GM10266 (cell line): Measurements from ENCODE around the gene PRKAA1.
"Not testable (repeated sequence)": the region's sequence is repeated elsewhere in the genome, so short reads cannot be mapped to it uniquely, and the experiment has no call there.

Source experiments
- DNase-seq: peaks from one replicate; pipeline ENCODE4 v3.0.0; 2012; ENCODE audit errors: extremely low spot score
- CTCF ChIP-seq: IDR thresholded peaks from 2 replicates; pipeline ENCODE4 v1.5.1; 2012; ENCODE audit warnings: mild to moderate bottlenecking, low read depth; ENCODE audit not compliant: control insufficient read depth, insufficient read depth; ENCODE audit errors: missing control alignments

The PRKAA1 gene

DNA sequence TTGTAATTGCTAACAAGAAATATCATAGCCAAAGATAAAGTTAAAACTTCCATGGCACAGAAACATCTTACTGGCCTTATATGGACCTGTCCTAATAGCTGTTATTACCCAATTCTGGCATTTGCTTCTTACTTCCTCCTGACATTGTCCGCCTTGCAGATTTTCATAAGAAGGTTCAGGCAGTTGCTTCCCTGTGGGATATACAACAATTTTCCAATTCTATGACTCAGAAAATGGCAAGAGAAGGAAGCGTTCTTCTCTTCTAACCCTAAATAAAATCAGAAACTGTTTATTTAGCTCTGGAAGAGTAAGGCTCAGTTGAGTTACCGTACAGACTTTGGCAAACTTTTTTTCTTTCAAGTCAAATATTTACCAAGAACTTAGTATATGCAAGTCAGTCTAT is 1.7 kb downstream of the PRKAA1 start:
- no peak for TF ChIP-seq CTCF
- DNase-seq, result no peak

GRCh38 chr5:40794877-40795276 is 3.3 kb downstream of the PRKAA1 start:
- DNase-seq, result not testable (repeated sequence)

DNA sequence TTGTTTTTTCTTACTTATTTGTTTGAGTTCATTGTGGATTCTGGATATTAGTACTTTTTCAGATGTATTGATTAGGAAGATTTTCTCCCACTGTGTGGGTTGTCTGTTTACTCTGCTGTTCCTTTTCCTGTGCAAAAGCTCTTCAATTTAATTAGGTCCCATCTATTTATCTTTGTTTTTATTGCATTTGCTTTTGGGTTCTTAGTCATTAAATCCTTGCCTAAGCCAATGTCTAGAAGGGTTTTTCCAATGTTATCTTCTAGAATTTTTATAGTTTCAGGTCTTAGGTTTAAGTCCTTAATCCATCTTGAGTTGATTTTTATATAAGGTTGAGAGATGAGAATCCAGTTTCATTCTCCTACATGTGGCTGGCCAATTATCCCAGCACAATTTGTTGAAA is 3.8 kb downstream of the PRKAA1 start:
- DNase-seq, result not testable (repeated sequence)

DNA sequence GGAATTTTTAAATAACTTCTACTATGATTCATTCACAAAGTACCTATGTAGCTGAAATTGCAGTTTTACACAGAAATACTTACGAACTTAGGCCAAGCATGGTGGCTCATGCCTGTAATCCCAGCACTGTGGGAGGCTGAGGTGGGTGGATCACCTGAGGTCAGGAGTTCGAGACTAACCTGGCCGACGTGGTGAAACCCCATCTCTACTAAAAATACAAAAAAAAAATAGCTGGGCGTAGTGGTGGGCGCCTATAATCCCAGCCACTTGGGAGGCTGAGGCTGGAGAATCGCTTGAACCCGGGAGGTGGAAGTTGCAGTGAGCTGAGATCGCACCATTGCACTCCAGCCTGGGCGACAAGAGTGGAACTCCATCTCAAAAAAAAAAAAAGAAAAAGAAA is 5.5 kb downstream of the PRKAA1 start:
- not testable (repeated sequence) for DNase-seq

DNA sequence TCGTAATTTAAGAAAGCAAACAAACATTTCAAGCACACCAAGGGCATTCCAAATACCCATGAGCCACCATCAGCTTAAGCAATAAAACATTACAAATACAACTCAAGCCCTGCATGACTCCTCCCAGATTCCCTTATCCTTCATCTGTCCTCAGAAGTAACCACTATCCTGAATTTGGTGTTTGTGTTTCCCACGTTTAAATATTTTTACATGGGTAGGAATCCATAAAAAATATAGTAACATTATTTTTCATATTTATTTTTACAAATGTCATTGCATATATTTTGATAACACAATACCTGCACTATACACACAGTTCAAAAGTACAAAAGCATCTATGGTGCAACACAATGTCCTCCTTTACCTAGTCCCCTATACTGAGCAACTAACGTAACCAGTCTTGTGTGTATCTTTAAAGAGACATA is 6.4 kb downstream of the PRKAA1 start:
- no peak for TF ChIP-seq CTCF
- no peak for DNase-seq

- DNase-seq, result no peak
- TF ChIP-seq CTCF, result no peak
Measured at GRCh38 chr5:40790947-40791593, 7.1 kb downstream of the PRKAA1 start.

DNA sequence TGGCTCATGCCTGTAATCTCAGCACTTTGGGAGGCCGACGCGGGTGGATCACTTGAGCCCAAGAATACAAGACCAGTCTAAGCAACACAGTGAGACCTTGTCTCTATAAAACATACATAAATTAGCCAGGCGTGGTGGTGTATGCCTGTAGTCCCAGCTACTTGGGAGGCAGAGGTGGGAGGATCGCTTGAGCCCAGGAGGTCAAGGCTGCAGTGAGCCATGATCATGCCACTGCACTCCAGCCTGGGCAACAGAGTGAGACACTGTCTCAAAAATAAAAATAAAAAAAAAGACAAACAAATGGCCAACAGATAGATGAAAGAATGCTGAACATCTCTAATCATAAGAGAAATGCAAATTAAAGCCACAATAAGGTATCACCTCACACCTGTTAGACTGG is 9.2 kb downstream of the PRKAA1 start:
- DNase-seq, result not testable (repeated sequence)

DNA sequence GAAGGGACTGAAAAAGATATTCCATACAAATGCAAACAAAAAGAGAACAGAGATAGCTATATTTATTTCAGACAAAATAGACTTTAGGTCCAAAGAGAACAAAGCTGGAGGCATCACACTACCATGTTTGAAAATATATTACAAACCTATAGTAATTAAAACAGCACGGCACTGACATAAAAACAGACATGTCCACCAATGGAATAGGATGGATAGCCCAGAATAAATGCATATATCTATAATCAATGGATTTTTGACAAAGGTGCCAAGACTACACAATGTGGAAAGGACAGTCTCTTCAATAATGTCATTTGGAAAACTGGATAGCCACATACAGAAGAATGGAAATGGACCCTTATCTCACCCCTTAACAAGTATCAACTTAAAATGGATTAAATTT is 10.2 kb downstream of the PRKAA1 start:
- DNase-seq, result no peak
- TF ChIP-seq CTCF, result no peak

GRCh38 chr5:40786664-40787063 is 11.5 kb downstream of the PRKAA1 start:
- DNase-seq, result not testable (repeated sequence)

DNA sequence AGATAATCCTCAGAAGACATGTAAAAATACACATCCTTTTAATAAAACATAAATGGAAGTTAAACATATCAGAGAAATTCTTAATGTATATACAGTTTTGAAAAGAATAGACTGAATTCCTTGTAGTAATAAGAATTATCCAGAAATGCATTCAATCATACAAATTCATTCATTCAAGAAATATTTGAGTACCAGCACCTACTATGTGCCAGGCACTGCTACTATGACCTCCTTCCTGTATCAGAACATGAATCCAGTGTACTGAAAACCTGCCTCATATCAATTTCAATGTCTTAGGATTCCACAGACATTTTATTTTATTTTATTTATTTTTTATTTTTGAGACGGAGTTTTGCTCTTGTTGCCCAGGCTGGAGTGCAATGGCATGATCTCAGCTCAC is 13.3 kb downstream of the PRKAA1 start:
- DNase-seq, result no peak
- no peak for TF ChIP-seq CTCF
